ENCODE results near the gene TASP1.

GRCh38 chr20:13543783-13544182 is 94.9 kb downstream of the TASP1 start:
- TF ChIP-seq, protein P1, sequence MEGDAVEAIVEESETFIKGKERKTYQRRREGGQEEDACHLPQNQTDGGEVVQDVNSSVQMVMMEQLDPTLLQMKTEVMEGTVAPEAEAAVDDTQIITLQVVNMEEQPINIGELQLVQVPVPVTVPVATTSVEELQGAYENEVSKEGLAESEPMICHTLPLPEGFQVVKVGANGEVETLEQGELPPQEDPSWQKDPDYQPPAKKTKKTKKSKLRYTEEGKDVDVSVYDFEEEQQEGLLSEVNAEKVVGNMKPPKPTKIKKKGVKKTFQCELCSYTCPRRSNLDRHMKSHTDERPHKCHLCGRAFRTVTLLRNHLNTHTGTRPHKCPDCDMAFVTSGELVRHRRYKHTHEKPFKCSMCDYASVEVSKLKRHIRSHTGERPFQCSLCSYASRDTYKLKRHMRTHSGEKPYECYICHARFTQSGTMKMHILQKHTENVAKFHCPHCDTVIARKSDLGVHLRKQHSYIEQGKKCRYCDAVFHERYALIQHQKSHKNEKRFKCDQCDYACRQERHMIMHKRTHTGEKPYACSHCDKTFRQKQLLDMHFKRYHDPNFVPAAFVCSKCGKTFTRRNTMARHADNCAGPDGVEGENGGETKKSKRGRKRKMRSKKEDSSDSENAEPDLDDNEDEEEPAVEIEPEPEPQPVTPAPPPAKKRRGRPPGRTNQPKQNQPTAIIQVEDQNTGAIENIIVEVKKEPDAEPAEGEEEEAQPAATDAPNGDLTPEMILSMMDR (IDR thresholded peaks at IDR 0.05; ENCODE audit: low read depth, low read length, missing input control): no peak
- TF ChIP-seq RAD21 (IDR thresholded peaks at IDR 0.05) (no peak), YY1 (IDR thresholded peaks at IDR 0.05) (no peak), TAF1 (conservative IDR thresholded peaks at IDR 0.05) (no peak), SP1 (IDR thresholded peaks at IDR 0.05) (no peak), FOXA1 (IDR thresholded peaks at IDR 0.05) (no peak), JUND (IDR thresholded peaks at IDR 0.05) (no peak), EGR1 (IDR thresholded peaks at IDR 0.05; ENCODE audit: low read depth in 2 of 2) (no peak), MAX (IDR thresholded peaks at IDR 0.05) (no peak), GABPA (IDR thresholded peaks at IDR 0.05 in 1 of 2, conservative IDR thresholded peaks at IDR 0.05 in 1 of 2) (no peak), HNF4G (IDR thresholded peaks at IDR 0.05) (no peak)
- TF ChIP-seq, protein P2, sequence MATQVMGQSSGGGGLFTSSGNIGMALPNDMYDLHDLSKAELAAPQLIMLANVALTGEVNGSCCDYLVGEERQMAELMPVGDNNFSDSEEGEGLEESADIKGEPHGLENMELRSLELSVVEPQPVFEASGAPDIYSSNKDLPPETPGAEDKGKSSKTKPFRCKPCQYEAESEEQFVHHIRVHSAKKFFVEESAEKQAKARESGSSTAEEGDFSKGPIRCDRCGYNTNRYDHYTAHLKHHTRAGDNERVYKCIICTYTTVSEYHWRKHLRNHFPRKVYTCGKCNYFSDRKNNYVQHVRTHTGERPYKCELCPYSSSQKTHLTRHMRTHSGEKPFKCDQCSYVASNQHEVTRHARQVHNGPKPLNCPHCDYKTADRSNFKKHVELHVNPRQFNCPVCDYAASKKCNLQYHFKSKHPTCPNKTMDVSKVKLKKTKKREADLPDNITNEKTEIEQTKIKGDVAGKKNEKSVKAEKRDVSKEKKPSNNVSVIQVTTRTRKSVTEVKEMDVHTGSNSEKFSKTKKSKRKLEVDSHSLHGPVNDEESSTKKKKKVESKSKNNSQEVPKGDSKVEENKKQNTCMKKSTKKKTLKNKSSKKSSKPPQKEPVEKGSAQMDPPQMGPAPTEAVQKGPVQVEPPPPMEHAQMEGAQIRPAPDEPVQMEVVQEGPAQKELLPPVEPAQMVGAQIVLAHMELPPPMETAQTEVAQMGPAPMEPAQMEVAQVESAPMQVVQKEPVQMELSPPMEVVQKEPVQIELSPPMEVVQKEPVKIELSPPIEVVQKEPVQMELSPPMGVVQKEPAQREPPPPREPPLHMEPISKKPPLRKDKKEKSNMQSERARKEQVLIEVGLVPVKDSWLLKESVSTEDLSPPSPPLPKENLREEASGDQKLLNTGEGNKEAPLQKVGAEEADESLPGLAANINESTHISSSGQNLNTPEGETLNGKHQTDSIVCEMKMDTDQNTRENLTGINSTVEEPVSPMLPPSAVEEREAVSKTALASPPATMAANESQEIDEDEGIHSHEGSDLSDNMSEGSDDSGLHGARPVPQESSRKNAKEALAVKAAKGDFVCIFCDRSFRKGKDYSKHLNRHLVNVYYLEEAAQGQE (IDR thresholded peaks at IDR 0.05): no peak
